C4-2B (cell line): ENCODE measurements around the gene FOXP1.

Experiments
- ZFX ChIP-seq: fragments of 450-650 bp; IDR thresholded peaks from 2 replicates; pipeline ENCODE4 v1.6.1; 2017
- TF ChIP-seq, protein P1 (sequence below): fragments of 450-650 bp; conservative IDR thresholded peaks from 2 replicates; pipeline ENCODE4 v1.5.1; 2017; ENCODE audit warnings: mild to moderate bottlenecking

DNA sequence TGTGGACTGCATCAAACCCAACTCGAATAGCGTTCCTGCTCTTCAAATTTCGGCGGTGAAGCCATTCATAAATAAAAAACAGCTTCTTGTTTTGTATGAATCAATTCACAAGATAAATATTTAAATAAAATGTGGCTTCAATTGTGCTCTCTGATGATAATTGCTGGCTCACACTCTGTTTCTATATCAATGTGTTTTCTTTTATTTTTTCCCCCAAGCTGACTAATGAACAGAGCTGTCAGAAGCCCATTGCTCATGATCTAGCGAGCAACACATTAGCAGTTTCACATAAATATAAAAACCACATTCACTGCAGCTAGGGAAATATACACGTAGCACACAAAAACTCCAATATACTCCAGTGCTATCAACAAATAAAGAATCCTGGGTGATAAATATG, 45.0 kb upstream of the FOXP1 start:
- TF ChIP-seq, protein P1, sequence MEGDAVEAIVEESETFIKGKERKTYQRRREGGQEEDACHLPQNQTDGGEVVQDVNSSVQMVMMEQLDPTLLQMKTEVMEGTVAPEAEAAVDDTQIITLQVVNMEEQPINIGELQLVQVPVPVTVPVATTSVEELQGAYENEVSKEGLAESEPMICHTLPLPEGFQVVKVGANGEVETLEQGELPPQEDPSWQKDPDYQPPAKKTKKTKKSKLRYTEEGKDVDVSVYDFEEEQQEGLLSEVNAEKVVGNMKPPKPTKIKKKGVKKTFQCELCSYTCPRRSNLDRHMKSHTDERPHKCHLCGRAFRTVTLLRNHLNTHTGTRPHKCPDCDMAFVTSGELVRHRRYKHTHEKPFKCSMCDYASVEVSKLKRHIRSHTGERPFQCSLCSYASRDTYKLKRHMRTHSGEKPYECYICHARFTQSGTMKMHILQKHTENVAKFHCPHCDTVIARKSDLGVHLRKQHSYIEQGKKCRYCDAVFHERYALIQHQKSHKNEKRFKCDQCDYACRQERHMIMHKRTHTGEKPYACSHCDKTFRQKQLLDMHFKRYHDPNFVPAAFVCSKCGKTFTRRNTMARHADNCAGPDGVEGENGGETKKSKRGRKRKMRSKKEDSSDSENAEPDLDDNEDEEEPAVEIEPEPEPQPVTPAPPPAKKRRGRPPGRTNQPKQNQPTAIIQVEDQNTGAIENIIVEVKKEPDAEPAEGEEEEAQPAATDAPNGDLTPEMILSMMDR: no peak
- no peak for TF ChIP-seq ZFX
